ENCODE results near the gene EPOP. TPM values are rescaled to one million over a fixed set of nuclear protein-coding genes. Genes with fewer than 3 reads are reported as not detected.

EPOP gene
- total RNA-seq, 1 experiment from 2014 or later, result 37.9 TPM

- no peak overlapping the region for H3K9ac ChIP-seq (ENCODE audit: low read length)
- ChIA-PET CTCF (interaction anchor here (1.1 kb wide), 1 partner anchor 22 kb away, joined by 4 read pairs; no protein-coding TSS in a partner anchor), POLR2A (no interaction called here), RAD21 (ENCODE audit: low non-redundant PET in 1 of 2, low total read pairs in 2 of 2, uncharacterized antibody in 2 of 2, unreplicated experiment in 2 of 2) (no interaction called here)
- no peaks in the 10 kb centered on the region for H3K27me3 ChIP-seq (ENCODE audit: insufficient read depth, low read length)
- no peaks in the 10 kb centered on the region for H3K36me3 ChIP-seq (ENCODE audit: control insufficient read depth in 1 of 2, insufficient read depth in 2 of 2, low read length in 2 of 2)
- ATAC-seq (no peak), DNase-seq (ENCODE audit: low read depth, low spot score) (no peak)
- no peaks in the 10 kb centered on the region for H4K20me1 ChIP-seq (ENCODE audit: insufficient read depth)
- no peak overlapping the region for H2AFZ ChIP-seq (ENCODE audit: low read depth, low read length, poor library complexity, severe bottlenecking)
- peaks cover 27 to 39% of the 10 kb centered on the region in 2 experiments for H3K4me1 ChIP-seq (ENCODE audit: control insufficient read depth in 1 of 2, insufficient read depth in 2 of 2, low read length in 2 of 2)
- H3K79me2 ChIP-seq (ENCODE audit: insufficient read depth, low read length), result no peaks in the 10 kb centered on the region
- H3K4me3 ChIP-seq (replicated peaks in 1 of 2; ENCODE audit: low read depth in 1 of 2, low read length in 2 of 2), result no peak overlapping the region
- TF ChIP-seq CTCF (IDR thresholded peaks at IDR 0.05 in 2 of 3, conservative IDR thresholded peaks at IDR 0.05 in 1 of 3; ENCODE audit: borderline replicate concordance in 1 of 3, insufficient read depth in 1 of 3, low read depth in 2 of 3, low read length in 2 of 3), result no peak
- no peak for TF ChIP-seq RAD21 (IDR thresholded peaks at IDR 0.05; ENCODE audit: low read depth)
- TF ChIP-seq ZFX (IDR thresholded peaks at IDR 0.05), result no peak
- TF ChIP-seq EZH2 (IDR thresholded peaks at IDR 0.05), result no peak
- no peak for TF ChIP-seq ELF1 (IDR thresholded peaks at IDR 0.05; ENCODE audit: borderline replicate concordance, low read depth)
- no peak for TF ChIP-seq CEBPB (IDR thresholded peaks at IDR 0.05; ENCODE audit: low read depth)
- TF ChIP-seq JUND (IDR thresholded peaks at IDR 0.05), result no peak
- no peak for TF ChIP-seq EZH2phosphoT487 (IDR thresholded peaks at IDR 0.05; ENCODE audit: borderline replicate concordance)
- no peak for TF ChIP-seq SP1 (IDR thresholded peaks at IDR 0.05; ENCODE audit: low read depth)
- no peak for TF ChIP-seq CBX3 (IDR thresholded peaks at IDR 0.05; ENCODE audit: low read depth)
- TF ChIP-seq ATF3 (IDR thresholded peaks at IDR 0.05), result no peak
- no peak for TF ChIP-seq EGR1 (IDR thresholded peaks at IDR 0.05; ENCODE audit: low read depth)
- no peak for TF ChIP-seq SRF (IDR thresholded peaks at IDR 0.05; ENCODE audit: low read depth)
- no peak for TF ChIP-seq ZBTB33 (IDR thresholded peaks at IDR 0.05; ENCODE audit: extremely low read depth, insufficient replicate concordance, low read length)
- TF ChIP-seq REST (IDR thresholded peaks at IDR 0.05; ENCODE audit: low read depth), result no peak
- no peak for TF ChIP-seq YY1 (IDR thresholded peaks at IDR 0.05; ENCODE audit: extremely low read depth, insufficient replicate concordance, low read depth, low read length)
- no peaks in the 10 kb centered on the region for H3K9me3 ChIP-seq (ENCODE audit: control insufficient read depth in 1 of 2, insufficient read depth in 1 of 2, low read depth in 1 of 2, low read length in 2 of 2)
- H3K4me2 ChIP-seq (ENCODE audit: low read length), result no peak overlapping the region
- intact Hi-C loops (cut with micrococcal nuclease), result no loop called here
- BruUV-seq (replicated peaks), result no TSS peak
- H3K9me2 ChIP-seq (ENCODE audit: insufficient read depth), result no peaks in the 10 kb centered on the region
- no peak overlapping the region for H3K27ac ChIP-seq (ENCODE audit: low read depth, low read length)
Observed at GRCh38 chr17:38697061-38697820, 22.5 kb upstream of the EPOP start.
